22Rv1 (cell line): ENCODE data around the gene IGLL5.

ENCODE experiments used
- ZFX ChIP-seq: fragments of 450-650 bp; IDR thresholded peaks from 2 replicates; pipeline ENCODE4 v1.6.1; 2017; ENCODE audit warnings: antibody characterized with exemption, borderline replicate concordance
- TF ChIP-seq, protein P1 (sequence below): fragments of 450-650 bp; IDR thresholded peaks from 2 replicates; pipeline ENCODE4 v1.5.1; 2017; ENCODE audit warnings: mild to moderate bottlenecking

DNA sequence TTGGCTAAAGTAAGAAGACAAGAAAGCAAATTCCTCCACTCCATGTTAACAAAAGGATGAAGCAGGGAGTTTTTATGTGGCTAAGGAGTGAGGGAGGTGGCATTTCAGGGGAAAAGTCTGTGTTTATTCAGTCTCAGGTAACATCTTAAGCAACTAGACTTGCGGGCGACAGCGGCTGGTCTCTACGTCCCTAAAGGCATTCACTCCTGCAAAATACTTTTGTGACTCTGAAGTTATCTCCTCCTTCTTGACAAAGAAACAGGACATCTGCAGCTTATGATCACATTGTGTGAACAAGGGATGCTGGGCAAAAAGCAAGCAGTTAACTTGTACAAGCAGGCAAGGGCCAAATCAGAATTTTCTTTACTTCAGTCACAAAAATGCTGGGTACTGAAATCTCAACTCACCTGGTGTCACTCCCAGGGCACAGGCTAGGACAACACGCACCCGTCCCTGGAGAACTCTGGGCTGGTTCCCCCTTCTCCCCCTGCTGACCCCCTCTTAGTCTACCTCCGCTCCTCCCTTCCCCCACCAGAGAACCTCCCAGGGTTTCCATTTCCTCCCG lies 38.3 kb downstream of the IGLL5 start:
- TF ChIP-seq, protein P1, sequence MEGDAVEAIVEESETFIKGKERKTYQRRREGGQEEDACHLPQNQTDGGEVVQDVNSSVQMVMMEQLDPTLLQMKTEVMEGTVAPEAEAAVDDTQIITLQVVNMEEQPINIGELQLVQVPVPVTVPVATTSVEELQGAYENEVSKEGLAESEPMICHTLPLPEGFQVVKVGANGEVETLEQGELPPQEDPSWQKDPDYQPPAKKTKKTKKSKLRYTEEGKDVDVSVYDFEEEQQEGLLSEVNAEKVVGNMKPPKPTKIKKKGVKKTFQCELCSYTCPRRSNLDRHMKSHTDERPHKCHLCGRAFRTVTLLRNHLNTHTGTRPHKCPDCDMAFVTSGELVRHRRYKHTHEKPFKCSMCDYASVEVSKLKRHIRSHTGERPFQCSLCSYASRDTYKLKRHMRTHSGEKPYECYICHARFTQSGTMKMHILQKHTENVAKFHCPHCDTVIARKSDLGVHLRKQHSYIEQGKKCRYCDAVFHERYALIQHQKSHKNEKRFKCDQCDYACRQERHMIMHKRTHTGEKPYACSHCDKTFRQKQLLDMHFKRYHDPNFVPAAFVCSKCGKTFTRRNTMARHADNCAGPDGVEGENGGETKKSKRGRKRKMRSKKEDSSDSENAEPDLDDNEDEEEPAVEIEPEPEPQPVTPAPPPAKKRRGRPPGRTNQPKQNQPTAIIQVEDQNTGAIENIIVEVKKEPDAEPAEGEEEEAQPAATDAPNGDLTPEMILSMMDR: no peak
- no peak for TF ChIP-seq ZFX
